Measurements from ENCODE around the gene PRRX2. TPM values are rescaled to one million over a fixed set of nuclear protein-coding genes. Genes with fewer than 3 reads are reported as not detected.

PRRX2 gene
- total RNA-seq, 1 donor from 2014 or later: 1.2 TPM

GRCh38 chr9:129703667-129704355, 38.4 kb downstream of the PRRX2 start:
- peak in 1 of 2 donors; percentile 47 for DNase-seq (ENCODE audit: low read depth in 2 of 2)

DNA sequence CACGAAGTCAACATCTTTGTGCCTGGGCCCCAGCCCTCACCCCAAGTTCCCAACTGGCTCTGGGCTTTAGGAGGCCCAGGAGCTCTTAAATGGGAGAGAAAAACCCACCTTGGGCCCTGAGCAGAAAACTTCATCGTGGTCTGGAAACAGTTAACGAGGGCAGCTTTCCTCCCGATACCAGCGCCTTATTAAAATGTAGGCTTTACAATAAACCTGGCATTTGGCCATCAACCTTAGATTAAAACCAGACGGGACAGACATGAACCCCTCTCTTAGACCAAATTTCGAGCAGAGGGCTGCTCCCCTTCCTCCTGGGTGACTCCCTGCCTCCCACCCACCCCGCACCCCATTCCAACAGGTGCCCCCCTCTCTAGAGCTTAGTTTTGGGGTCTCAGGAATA, 39.4 kb downstream of the PRRX2 start:
- no peak for DNase-seq (ENCODE audit: low read depth in 2 of 2)

DNA sequence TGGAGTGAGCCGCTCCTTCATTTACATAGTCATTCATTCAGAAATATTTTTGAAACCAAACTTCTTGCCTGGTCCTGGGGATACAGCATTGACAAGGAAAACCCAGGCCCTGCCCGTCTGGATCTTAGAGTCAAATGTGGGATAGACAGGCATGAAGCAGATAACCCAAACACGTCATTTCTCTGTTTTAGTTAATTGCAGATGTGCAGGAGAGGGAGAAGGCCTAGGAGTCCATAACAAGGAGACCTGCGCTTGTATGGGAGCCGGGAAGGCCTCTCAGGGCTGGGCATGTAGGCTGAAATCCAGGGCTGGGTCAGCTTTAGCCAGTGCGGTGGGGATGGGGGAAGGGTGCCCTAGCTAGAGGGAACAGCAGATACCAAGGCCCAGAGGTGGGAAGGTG, 43.3 kb downstream of the PRRX2 start:
- DNase-seq (ENCODE audit: low read depth in 2 of 2): no peak

DNA sequence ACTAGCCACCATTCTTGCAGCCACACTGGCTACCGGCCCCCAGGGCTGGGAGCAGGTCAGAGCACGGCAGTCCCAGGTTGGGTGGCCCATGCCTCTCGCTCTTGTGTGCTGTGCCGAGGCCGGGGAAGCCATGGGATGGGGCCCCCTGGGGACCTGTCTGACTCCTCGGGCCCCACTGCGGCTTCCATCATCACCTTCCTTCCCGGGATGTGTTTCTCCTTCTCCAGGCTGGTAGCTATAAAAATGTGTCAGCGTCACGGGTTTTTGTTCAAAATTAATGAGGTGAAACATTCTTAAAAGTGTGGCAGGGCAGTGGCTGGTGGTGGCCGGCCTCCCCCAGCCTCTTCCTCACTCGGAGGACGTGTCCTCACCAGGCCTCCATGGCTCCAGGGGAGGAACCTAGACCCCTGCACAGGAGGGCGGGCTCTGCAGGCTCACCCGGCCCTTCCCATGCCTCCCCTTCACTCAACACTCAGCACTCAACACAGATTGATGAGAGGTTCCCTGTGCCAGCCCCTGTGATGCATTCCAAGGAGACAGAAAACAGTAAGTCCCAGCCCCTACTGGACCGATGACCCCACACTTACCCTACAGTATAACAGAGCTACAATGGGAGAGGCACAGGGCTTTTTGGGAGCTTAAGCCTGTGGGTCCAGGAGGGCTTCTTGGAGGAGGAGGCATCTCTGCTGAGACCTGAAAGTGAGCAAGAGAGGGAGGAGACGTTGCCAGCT, 44.2 kb downstream of the PRRX2 start:
- no peak for DNase-seq (ENCODE audit: low read depth in 2 of 2)

DNA sequence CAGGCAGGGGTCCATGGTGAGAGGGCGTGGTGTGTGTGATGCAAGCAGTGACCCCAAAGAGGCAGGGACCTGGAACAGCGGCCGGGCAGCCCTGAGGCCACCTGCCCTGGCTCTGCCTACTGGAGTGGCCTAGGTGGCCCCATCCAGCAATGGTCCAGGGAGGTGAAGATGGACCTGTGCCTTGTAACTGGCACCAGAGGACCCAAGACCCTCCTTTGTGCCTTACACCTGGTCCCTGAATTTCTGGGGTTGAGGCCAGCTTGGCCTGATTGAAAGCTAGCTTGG, 44.7 kb downstream of the PRRX2 start:
- DNase-seq (ENCODE audit: low read depth in 2 of 2): no peak

DNA sequence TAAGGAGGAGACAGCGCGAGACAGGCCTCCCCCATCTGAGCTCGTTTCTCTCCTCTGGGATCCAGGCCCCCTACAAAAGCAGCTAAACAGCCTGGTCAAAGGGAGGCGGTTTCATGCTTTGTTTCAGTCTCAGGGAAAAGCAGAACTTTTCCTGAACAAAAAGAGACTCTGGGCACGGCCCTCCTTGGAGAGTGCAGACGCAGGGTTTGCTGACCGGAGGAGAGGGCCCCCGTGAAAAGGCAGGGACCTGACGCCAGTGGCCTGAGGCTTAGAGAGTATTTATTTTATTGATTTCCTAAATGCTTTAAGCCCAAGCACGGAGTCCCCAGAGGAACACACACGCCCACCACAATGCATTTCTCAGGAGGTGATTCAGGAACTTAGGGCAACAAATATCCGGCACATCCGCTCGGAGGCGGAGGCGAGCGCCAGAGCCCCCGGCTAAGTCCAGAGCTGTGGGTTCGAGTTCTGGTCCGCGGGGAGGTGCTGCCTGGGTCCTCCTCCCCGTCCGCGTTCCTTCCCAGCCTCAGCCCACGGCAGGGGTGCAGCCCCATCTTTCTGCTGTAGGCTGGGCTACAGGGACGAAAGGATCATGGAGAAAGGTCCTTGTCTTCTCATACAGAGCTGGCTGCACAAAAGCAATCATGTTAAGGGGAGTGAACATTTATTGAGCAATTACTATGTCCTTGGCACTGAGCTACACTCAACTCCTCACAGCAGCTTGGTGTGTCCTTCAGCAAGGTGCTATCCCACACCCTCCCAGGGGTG, 47.4 kb downstream of the PRRX2 start:
- DNase-seq (ENCODE audit: low read depth in 2 of 2): no peak

DNA sequence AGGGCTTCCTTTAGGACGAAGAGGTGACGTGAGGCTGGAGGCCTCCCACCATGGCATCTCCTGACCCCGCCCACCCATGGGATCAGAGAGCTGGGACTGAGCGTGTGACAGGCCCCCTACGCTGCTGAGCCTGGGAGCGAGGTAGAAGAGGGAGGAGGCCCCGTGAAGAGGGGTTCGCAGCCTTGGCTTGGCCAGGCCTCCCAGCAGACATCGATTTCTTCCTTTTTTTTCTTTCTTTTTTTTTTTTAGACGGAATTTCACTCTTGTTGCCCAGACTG, 47.9 kb downstream of the PRRX2 start:
- no peak for DNase-seq (ENCODE audit: low read depth in 2 of 2)

DNA sequence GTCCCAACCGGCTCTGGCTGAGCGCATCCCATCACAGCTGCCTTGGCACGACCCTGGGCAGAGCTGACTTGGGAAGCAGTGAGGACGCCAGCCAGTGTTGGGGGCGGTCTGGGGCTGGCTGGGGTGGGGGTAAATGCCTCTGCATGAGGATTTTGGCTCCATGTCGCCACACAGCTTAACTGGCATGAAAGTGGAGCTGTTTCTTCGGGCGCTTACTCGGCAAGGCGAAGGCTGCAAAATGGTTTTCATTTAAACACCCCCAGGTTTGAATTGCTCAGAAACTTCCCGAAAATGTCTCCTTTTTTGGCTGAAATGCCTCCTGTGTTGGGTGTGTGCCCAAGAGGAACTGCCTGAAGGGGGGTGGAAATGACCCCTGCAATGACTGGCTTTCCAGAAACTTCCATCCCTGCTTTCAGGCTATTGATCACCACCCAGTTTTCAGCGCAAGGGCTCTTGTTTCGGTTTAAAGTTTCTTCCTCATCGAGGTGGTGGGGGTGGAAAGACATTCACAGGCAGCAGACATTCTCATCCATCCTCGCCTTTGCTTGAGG, 49.1 kb downstream of the PRRX2 start:
- no peak for DNase-seq (ENCODE audit: low read depth in 2 of 2)

GRCh38 chr9:129716091-129716490, 50.6 kb downstream of the PRRX2 start:
- DNase-seq (ENCODE audit: low read depth in 2 of 2): no peak

DNA sequence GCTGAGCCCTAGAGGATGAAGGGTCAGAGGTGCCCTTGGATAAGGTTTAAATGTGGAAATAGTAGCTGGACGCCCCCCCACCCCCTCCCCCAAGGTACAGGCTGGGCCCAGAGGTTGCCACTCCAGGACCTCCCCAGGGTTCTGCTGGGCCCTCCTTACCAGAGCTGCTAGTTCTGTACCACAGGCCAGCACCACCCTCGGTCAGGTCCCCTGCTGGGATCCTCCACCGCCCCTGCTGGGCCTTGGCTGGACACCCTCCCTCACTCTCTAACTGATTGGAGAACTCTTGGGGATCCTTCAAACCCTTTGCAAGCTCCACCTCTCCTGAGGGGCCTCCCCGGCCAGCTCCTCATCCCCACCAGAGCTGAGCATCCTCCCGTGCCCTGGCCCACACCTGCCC, 52.5 kb downstream of the PRRX2 start:
- no peak for DNase-seq (ENCODE audit: low read depth in 2 of 2)

DNA sequence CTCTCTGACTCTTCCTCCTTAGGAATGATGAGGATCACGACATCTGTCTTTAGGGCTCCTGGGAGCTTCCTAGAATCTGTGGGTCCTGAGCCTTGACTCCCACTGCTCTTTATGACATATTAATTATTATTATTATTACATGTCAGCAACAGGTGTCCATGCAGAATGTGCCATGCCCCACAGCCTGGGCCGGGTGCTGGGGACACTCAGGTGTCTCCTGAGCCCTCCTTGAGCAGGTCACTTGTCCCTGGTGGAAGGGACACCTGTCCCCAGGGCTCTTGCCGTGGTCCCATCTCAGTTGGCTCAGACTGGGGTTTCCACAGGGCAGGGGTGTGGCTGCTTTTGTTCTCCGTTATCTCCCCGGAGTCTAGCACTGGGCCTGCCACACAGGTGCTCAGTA, 53.2 kb downstream of the PRRX2 start:
- no peak for DNase-seq (ENCODE audit: low read depth in 2 of 2)

- DNase-seq (ENCODE audit: low read depth in 2 of 2): no peak
These were observed 53.7 kb downstream of the PRRX2 start for GRCh38 chr9:129719135-129719534.

DNA sequence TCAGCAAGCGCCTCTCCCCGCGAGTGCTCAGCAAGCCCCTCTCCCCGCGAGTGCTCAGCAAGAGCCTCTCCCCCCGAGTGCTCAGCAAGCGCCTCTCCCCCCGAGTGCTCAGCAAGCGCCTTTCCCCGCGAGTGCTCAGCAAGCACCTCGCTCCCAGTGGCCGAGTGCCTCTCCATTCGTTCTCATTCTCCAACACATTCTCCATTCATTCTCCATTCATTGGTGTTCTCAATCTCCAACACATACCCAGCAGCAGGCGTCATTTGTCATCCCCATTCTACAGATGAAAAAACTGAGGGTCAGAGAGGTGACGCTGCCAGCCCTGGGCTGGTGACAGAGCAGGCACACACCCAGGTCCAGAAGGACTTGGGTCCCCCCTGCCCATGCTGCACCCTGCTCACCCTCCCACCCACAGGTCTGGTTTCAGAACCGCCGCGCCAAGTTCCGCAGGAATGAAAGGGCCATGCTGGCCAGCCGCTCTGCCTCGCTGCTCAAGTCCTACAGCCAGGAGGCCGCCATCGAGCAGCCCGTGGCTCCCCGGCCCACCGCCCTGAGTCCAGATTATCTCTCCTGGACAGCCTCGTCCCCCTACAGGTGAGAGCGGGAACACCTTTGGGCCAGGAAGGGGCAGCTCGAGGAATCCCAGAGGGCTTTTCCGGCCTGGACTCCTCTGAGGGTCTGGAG, 54.9 kb downstream of the PRRX2 start:
- no peak for DNase-seq (ENCODE audit: low read depth in 2 of 2)

GRCh38 chr9:129720865-129721545, 55.6 kb downstream of the PRRX2 start:
- DNase-seq (ENCODE audit: low read depth in 2 of 2): no peak

DNA sequence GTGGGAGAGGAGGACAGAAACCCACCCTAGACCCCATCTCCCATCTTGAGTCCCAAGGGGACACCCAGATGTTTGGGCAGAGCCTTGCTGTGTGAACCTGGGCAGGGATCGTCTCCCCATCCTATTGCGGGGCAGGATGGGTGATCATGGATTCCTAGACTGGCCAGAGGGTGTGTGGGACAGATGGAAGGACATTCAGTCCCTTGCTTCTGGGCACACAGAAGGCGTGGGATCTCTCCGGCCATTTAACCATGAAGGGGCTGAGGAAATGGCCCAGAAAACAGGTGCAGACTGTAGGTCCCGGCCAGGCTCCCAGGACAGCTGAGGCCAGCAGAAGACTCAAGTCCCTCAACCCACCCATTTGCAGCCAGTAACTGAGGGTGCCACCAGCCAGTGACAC, 57.5 kb downstream of the PRRX2 start:
- DNase-seq (ENCODE audit: low read depth in 2 of 2): no peak

- no peak for DNase-seq (ENCODE audit: low read depth in 2 of 2)
These were observed 59.2 kb downstream of the PRRX2 start for GRCh38 chr9:129724456-129725190.

- DNase-seq (ENCODE audit: low read depth in 2 of 2): no peak
These were observed 60.4 kb downstream of the PRRX2 start for GRCh38 chr9:129725795-129726251.

GRCh38 chr9:129726322-129727160, 61.1 kb downstream of the PRRX2 start:
- DNase-seq (ENCODE audit: low read depth in 2 of 2): peak; percentile 11 to 50

DNA sequence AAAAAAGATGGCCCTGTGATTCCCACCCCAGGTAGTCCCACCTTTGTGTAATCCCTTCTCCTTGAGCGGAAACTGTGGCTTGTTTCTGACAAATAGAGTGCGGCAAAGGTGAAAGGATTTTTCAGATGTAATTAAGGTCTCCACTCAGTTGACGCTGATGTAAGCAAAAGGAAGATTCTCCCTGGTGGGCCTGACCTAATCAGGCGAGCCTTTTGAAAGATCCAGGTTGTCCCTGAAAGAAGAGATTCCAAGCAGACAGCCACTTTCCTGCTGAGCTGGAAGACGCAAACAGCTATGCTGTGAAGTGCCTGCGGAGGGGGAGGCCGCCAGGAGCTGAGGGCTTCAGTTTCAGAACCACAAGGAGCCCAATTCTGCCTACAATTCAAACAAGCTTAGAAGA, 63.3 kb downstream of the PRRX2 start:
- no peak for DNase-seq (ENCODE audit: low read depth in 2 of 2)
